RWPE1 (cell line): Measurements from ENCODE around the gene TTC28.

ENCODE experiments used
- CTCF ChIA-PET: fragments of 350-600 bp; sonication (Branson Sonifier 250); formaldehyde crosslinking; extraction: SDS; loops from one replicate; lab custom pipeline; 2021; lab: Yijun Ruan, JAX
- POLR2A ChIA-PET: fragments of 400-600 bp; formaldehyde crosslinking; extraction: SDS; loops from one replicate; lab custom pipeline; 2020; ENCODE audit warnings: antibody characterized with exemption; ENCODE audit not compliant: low non-redundant PET; lab: Yijun Ruan, JAX
- DNase-seq: peaks from one replicate; pipeline ENCODE4 v3.0.0; 2012; ENCODE audit warnings: low spot score
- H3K27ac ChIP-seq: fragments of 450-650 bp; 2 replicates; pipeline ENCODE4 v1.5.1; 2017
- CTCF ChIP-seq: fragments of 450-650 bp; conservative IDR thresholded peaks from 2 replicates; pipeline ENCODE4 v1.5.1; 2017; ENCODE audit warnings: low read depth, mild to moderate bottlenecking

The TTC28 gene

GRCh38 chr22:28379951-28380350 lies 299.7 kb downstream of the TTC28 start:
- POLR2A ChIA-PET: no interaction called here
- DNase-seq: no peak
- H3K27ac ChIP-seq: no peak overlapping the region
- no peak for TF ChIP-seq CTCF
- CTCF ChIA-PET: no interaction called here

GRCh38 chr22:28379075-28379779 lies 300.4 kb downstream of the TTC28 start:
- POLR2A ChIA-PET: no interaction called here
- no peak for TF ChIP-seq CTCF
- CTCF ChIA-PET: no interaction called here
- DNase-seq: no peak
- H3K27ac ChIP-seq: no peak overlapping the region

- no peak for TF ChIP-seq CTCF
- DNase-seq: no peak
- CTCF ChIA-PET: interaction anchor here (0.6 kb wide), 1 partner anchor 506 kb away, joined by 4 read pairs; no protein-coding TSS in a partner anchor
- POLR2A ChIA-PET: no interaction called here
- H3K27ac ChIP-seq: no peak overlapping the region
These were observed 303.7 kb downstream of the TTC28 start for GRCh38 chr22:28375761-28376534.

- DNase-seq: no peak
- ChIA-PET POLR2A (no interaction called here), CTCF (interaction anchor here (0.6 kb wide), 1 partner anchor 121 kb away, joined by 3 read pairs; no protein-coding TSS in a partner anchor)
- no peak overlapping the region for H3K27ac ChIP-seq
- TF ChIP-seq CTCF: no peak
These were observed 305.8 kb downstream of the TTC28 start for GRCh38 chr22:28373831-28374230.

GRCh38 chr22:28369854-28370253 lies 309.8 kb downstream of the TTC28 start:
- no peak for DNase-seq
- no peak for TF ChIP-seq CTCF
- ChIA-PET CTCF (no interaction called here), POLR2A (no interaction called here)
- H3K27ac ChIP-seq: no peak overlapping the region

GRCh38 chr22:28366856-28367255 lies 312.8 kb downstream of the TTC28 start:
- TF ChIP-seq CTCF: no peak
- H3K27ac ChIP-seq: no peak overlapping the region
- DNase-seq: no peak
- CTCF ChIA-PET: no interaction called here
- POLR2A ChIA-PET: no interaction called here
